COLO829 (cell line): ENCODE results near the gene PTPN5.
A peak's percentile ranks its signal among the peaks of the same experiment; 100 is the strongest.

Experiments used
- DNase-seq: peaks from one replicate; pipeline ENCODE4 v3.0.0; 2012; ENCODE audit warnings: low spot score

The PTPN5 gene

DNA sequence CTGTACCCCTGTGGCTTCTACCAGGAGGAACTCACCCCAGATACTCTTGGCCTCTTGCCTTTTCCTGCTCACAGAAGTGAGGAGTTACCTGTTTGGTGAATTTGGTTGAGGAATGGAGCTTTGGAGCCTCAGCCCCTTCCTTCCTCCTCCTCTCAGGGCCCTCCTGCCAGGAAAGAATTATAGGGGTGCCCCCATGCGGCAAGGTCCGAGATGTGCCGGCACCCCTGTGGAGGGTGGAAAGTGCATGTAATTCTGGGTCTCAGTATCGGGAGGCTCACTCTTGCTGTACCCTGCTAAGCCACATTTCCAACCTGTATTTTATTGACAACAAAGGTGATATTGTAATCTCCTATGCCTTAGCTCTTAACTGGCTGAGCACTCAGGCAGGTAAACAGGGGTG lies 51.9 kb downstream of the PTPN5 start:
- DNase-seq, result no peak

DNA sequence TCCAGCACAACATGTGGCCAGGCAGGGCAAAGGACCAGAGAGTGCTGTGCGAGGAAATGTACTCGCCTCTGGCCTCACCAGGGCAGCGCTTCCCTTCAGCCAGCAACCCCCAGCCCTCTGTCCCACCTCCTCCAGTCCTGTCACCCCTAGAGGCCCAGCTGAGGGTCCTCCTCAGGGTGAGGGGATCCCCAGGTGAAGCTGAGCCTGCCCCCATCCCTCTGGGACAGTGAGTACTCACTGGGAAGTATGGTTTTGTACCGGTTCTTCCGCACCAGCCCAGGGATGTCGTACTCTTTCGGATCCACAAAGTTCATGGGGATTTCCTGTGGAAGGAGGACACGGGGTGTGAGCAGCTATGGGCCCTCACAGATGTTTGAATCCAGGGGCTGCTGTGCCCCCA lies 54.0 kb downstream of the PTPN5 start:
- no peak for DNase-seq

DNA sequence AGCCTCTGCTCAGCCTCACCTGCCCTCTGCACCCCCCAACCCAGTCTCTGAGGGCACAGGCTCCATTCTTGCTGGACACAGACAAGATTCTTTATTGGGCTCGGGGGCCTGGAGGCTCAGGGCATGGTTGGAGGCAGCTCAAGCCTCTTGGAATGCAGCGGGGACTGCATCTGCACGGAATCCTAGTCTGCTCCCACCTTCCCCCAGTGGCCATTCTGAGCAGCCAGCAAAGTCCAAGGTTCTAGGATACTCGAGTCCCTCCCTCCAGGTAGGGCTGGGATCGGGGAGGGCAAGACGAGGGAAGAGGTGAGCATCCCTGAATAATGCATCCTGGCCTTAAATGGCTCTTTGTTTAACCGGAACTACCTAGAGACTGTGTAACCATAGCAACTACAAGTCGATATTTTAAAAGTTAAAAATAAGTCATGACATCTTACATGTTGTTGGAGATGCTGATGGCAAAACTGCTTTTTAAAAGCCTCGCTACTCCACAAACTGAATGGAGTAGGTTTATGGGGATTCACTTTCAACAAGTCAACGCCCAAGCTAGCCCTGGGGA lies 54.9 kb downstream of the PTPN5 start:
- no peak for DNase-seq

DNA sequence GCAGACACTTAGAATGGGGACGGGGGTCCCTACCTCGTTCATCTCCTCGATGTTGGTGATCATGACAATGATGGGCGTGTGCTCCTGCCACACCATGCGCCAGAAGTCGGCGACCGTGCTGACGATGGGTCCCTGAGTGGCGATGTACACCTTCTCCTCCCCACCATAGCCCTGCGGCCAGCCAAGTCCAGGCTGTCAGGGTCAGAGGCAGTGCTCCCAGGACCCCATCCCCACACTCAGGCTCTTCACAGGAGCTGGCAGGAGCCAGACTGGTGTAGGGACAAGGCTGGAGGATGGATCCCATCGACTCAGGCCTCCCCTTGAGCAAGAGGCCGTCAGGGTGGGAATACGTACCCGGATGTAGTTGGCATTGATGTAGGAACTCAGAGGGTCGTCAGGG lies 58.4 kb downstream of the PTPN5 start:
- DNase-seq, result no peak

DNA sequence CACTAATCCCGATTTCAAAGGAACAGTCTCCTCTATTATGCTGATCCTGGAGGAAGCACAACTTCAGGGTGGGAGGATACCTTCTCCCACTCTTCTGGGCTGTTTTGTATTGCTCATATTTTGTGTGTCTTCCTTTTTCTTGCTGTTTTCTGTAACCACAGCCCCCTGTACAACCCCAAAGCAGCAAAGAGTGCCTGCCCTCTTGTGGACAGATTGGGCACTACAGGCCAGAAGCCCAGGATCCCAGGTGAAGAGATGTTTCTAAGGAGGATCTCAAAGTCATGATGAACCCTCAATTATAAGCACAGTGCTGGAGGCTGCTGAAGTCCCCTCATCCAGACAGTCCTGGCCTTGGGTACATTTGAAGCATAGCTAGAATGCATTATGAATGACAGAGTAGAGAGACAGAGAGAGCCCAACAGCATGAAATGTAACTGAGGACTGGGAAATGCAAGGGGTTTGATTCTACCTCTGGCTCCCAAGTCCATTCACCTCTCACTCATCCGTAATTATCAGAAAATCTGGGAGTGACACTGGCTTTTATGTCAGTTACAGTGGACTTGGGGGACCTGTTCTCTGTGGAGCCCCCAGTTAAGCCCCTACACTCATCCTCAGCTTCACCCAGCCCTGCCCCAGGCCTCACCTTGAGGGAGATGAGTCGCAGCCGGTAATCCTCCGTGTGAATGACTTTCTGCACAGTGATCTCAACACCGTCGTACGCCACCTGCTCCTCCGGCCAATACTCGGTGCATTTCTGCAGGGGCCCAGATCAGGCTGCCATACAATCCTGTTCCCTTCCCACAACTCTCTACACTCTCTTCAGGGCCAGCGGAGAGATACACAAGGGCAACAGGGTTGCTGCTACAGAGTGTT lies 59.4 kb downstream of the PTPN5 start:
- DNase-seq, result peak; percentile 61

DNA sequence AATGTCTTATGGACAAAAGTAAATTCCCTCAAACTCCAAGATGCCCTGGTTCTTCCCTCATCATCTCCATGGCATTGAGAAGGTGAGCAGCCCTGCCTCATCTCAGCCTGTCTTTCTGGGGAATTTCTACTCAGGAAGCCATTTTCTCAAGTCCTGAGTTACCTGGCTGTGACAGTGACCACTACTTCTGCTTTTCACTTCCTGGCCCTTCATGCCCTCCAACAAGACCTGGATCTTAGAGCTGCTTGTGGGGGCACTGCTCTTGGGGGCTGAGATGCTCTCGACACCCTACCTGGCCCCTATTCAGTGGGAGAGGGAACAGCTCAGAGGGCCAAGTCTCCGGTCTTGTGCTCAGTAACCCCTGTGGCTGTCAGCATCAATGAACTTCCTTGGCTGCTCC lies 60.2 kb downstream of the PTPN5 start:
- DNase-seq, result no peak

DNA sequence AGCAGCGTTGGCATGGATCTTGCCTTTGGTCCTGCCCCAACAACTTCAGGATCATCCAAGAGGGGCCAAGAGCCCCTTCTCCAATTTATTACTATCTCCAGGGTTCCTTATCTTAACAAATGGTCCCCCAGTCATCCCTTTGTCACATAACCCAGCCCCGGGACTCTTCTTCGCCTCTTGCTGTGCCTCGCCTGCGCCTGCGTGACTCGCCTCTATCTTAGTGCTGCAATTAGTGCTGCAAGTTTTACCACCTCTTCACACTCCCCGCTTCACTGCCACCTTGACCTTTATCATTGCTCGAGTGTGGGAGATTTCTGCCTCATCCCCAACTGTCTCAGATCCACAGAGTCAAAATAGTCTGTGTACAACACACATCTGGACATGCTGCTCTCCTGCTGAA lies 61.6 kb downstream of the PTPN5 start:
- no peak for DNase-seq

DNA sequence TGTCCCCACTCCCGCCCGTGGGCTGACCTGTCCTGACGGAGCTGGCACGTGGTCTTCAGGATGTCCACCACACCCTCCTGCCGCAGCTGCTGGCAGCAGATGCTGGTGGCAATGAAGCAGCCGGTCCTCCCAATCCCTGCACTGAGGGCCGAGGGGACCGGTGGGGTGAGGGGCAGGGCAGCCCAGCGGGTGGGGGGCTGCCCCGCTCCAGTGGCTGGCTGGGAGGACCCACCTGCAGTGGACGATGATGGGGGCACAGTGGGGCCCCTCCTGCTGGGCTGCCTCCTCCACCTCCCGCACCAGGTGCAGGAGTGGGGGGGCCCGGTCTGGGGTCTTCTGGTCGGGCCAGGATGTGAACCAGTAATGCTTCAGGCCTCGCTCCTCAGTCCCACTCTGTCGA lies 62.2 kb downstream of the PTPN5 start:
- DNase-seq, result no peak

DNA sequence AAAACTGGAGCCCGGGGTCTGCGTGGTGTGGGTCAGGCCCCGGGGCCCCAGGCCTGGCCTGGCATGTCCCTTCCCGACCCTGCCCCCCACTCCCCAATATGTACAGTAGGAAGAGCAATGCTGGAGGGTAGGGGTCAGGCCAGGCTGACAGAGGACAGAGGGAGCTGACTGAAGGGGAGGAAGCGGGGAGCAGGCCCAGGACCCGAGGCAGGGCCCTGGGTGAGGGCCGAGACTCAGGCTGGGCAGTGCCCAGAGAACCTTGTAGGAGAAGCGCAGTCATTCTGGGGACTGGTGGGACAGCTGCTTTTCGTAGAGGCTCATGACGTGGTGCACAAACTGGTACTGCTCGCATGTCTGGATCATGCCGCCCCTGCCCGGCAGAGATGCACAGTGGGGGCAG lies 62.9 kb downstream of the PTPN5 start:
- no peak for DNase-seq

DNA sequence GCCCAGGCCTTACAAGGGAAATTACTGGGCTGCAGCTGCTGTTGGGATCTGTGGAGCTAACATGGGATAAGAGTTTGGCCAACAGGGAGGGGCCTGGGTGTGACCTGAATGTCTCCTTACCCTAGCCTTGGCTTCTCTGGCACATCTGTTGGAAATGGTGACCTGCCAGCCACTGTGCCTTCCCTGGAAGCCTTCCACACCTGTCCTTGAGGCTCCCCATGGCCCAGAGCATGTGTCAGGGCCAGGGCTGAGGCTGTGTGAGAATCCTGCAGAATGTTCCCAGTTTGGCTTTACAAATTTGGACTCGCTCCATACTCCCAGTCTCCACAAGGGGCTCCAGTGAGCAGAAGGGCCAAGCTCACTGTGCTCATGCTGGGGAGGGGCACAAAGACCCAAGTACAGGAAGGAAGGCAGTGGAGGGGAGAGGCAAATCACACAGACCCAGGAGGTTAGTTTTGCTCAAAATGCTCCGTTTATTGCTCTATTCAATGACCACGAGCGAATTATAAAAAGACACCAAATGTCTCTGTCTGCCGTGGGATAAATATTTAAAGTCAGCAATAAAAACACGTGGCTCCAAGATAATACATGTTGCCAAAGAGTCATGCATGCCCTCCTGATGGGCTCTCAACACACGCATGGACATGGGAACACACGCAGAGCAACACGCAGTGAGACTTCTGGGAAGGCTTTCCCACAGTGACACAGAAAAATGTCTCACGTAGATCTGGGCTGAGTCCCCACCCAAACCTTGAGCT lies 63.9 kb downstream of the PTPN5 start:
- DNase-seq, result peak; percentile 49

DNA sequence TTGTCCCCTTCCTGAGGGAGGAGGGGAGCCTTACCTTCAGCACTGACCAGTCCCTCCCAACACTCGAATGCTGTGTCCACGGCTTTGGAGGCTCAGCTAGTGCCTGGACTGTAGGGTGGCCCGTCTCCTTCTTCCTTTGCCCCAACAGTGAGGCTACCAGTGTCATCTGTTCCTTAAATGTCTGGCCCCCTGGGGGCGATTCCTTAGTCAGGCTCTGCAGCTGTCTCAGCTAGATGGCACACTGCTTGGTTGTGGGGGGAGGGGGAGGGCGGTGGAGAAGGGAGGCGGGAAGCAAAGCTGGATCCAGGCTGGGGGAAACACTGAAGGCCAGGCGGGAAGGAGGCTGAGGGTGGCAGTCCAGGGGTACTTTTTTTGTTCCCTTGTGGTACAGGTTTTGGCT lies 65.6 kb downstream of the PTPN5 start, which contains the start of gene IGSF22:
Gene IGSF22 (minus strand): TSS at position 149 of the 400 bp plus-strand sequence. CDS start 1,952 bp downstream, outside the sequence.
- DNase-seq, result no peak

DNA sequence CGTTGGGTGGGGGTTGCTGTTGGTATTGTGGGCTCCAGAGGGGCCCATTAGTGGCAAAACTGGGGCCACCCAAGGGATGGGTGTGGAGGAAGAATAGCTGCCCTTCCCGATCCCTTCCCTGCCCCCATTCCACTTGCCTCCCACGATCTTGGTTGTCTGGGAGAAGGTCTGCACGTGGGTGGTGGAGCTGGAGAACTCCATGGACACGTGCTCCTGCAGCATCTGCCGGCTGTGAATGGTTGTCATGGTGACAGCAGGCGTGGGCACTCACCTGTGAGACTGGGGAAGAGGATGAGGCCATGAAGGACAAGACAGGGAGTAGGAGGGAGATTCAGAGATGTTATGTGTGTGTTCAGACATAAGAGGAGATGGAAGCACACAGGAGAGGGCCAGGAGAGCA lies 67.6 kb downstream of the PTPN5 start:
- no peak for DNase-seq

DNA sequence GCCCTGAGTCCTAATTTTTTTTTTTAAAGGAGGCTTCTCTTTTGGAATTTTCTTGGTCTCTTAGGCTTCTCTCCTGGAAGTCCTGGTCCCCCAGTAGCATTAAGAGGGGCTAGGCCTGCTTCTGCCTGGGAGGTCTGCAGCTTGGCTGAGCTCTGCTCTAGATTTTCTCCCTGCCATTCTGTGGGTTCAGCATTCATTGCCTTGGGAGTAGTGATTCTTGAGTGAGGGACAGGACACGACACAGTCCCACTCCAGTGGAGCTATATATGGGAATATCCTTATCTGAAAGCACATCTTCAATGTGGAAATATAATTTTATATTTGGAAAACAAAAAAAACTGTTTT lies 69.3 kb downstream of the PTPN5 start:
- no peak for DNase-seq

DNA sequence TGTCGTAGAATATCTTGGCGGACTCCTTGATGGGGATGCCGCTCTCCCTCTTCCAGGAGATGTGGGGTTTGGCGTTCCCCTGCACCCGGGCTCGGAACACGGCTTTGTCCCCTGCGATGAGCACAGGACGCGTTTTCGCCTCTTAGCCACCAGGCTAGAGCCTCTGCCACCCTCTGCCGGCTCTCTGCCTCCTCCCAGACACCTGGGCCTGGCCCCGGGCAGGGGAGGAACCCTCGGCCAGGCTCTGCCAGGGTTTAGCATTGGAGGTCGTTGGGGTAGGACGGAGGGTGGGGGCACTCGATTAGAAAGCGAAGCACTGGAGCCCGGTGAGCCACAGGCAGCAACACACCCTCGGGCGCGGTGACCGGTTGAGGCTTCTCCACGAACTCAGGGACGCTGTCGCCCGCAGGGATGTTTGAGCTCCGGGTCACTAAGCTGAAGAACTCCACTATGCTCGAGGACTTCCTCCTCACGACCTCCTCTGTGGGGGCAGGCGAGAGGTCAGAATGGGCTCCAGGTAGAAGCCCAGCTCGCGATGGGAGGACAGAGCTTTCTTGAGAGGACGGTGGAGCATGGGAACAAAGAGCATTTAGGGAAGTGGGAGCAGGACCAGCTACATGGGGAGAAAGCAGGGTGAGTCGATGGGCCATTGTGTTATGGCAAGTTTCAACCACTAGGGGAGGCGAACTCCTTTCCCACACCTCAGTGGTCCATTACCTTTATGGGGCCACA lies 69.9 kb downstream of the PTPN5 start:
- peak; percentile 45 for DNase-seq

DNA sequence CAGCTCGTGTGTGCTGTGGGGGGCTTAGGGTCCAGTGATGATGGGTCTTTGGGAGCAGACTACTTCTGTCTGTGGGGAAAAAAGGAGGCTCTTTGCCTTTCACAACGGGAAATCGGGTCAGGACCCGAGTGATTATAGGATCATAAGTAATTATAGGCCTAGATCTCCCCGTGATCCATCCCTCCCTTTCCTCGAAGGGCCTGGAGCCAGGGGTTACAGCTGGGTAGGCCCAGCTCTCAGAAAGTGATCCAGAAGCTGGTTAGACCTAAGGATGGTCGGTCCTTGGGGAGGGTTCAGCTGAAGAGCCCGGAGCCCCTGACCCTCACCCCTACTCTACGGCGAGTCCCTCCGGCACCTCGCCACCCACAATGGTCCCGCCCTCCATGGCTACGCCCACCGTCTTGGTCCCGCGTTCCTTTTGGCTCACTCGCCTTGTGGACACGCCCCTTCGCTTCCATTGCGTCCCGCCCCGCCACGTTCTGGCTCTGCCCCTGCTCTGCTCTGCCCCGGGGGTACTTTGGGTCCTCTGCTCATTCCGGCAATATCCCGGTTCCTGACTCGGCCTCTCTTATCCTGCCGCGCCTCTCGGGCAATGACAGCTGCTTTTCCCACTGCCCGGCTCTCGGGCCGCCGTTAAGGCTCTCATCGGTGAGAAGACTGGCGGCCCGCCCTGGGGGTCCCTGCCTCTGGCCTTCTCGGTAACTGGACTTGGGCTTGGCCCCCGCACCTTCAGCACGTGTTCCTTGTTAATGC lies 70.6 kb downstream of the PTPN5 start:
- peak; percentile 54 for DNase-seq

DNA sequence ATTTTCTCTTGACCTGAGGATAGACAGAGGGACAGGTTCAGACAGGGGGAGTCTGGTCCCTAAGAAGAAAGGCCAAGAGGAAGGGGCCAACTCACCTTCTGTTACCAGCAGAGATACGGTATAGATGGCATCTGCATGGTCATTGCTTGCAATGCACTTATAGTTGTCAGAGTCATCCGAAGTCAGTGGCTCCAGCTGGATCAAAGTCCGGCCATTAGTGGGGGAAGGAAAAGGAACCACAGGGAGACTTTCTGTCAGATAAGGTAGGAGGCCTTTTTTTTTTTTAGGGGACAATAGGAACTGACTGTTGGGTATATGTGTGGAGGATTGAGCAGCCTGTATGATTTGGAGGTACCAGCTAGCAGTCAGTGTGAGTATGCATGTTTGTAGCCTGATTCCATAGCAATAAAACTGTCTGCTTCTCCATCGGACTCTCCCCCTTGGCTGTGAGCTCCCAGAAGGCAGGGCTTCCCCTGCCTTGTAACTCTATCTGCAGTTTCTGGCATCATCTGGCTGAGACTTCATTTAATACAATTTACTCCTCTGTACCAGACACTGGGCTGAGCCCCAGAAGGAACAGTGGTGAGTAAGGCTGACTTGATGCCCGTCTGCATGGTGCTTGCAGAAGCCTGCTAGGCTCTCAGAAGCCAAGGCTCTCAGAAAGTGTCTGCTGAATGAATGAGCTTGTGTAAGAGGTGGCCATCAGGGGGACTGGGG lies 71.3 kb downstream of the PTPN5 start:
- no peak for DNase-seq

DNA sequence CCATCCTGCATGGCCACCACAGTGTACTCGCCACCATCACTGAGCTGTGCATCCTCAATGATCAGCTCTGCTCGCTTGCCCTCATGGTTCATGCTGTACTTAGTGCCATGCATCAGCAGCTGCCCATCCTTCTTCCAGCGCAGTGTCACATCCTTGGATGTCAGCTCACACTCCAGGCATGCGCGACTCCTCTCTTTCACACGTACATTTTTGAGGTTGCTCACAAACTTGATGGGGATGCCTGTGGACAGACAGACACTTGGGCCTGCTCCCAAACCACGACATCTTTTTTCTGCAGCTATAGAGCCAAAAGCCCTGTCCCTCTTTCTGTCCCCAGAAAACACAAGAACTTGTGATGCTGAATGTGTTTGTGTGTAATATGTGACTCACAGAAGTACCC lies 76.1 kb downstream of the PTPN5 start:
- DNase-seq, result no peak

DNA sequence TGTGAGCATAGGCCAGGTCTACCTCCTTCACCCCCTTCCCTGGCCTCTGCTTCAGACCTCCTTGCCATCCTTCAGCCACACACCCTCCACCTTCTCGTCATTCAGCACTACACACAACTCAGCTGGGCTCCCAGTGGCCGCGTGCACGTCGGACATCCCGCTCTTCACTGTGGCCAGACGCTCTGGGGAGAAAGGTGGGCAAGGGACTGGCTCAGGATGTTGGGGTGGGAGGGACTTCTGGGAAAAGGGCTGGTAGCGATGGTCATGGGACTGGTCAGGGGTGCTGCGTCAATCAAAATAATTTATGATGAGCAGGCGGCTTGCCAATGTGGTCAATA lies 77.2 kb downstream of the PTPN5 start:
- DNase-seq, result no peak

DNA sequence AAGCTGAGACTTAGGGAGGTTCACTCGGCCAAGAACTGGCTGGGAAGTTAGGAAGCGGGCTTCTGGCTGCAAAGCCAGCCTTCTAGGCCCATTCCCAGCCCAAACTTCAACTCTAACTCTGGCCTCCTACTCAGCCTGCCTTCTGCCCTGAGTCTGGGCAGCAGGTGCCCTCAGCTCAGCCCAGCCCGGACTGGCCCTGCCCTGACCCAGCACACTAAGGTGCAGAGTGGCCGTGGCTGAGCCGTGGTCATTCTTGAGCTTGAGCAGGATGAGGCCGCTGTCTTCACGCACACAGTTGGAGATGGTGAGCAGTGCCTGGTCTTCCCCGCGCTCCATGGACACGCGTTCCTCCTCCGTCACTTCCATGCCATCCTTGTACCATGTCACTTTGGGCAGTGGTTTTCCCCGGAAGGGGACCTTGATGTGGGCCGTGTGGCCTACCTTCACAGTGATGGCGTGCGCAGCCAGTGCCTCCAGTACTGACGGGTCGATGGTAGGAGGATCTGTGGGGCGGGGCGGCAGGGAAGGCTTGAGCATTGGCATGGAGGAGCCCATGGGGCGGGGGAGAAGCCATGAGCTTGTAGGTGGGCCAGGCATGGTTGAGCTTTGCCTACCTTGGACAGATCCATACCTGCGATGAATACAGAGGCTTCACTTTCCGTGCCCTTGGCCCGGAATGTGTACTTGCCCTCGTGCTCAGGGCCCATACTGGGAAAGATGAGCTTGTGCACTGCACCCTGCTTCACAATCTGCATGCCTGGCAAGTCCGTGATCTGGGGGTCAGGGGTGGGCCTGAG lies 77.8 kb downstream of the PTPN5 start:
- DNase-seq, result no peak

DNA sequence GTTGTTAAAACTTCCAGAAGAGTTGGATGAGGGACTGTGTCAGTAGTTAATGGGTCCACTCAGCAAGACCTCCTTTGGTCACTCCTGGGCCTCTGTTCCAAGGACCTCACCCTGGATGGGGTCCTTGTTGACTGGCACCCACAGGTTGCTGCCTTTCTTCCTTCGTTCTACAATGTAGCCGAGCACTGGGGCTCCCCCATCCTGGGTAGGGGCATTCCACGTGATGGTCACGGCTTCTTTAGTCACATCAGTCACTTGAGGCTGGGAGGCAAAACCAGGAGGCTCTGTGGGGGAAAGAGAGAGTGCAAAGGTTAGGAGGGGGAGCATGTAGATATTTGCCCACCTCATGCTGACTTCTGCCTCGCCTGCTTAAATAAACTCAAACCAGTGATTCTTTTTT lies 81.1 kb downstream of the PTPN5 start:
- no peak for DNase-seq
